Regular cardiac myocyte (primary cell): Measurements from ENCODE around the gene CASZ1. TPM values are rescaled to one million over a fixed set of nuclear protein-coding genes. Genes with fewer than 3 reads are reported as not detected.

Experiments used
- total RNA-seq: library from RNA; depleted of rRNA; stranded (reverse); fragments of >200 nt; gene quantifications from 2 replicates; pipeline ENCODE4 v1.2.3, GENCODE V29; 2014

CASZ1 gene
- under 0.01 and 0.56 TPM in 2 replicates for total RNA-seq

GRCh38 chr1:10796029-10796944 lies at the start of gene CASZ1:
Gene CASZ1, minus strand, starts transcription at chr1:10796646. Its CDS starts 102,757 bp downstream, at chr1:10693889.

Other genes starting within 250 kb of the CASZ1 start
- gene TARDBP, start 216.0 kb upstream of the CASZ1 start, total RNA-seq: 112 and 119 TPM in 2 replicates